Measurements from ENCODE around the gene GTF2IRD1. TPM values are rescaled to one million over a fixed set of nuclear protein-coding genes. Genes with fewer than 3 reads are reported as not detected.

The GTF2IRD1 gene
- polyA plus RNA-seq, 3 donors: not detected

- H3K27me3 ChIP-seq (ENCODE audit: control insufficient read depth in 2 of 2, insufficient read depth in 2 of 2, low read length in 2 of 2): no peaks in the 10 kb centered on the region
- no peak overlapping the region for H3K4me2 ChIP-seq (replicated peaks; ENCODE audit: extremely low read depth, low read length, poor library complexity, severe bottlenecking)
- intact Hi-C loops (cut with micrococcal nuclease): no loop called here
- Mint-ChIP-seq H3K27me3 (ENCODE audit: low read depth in 3 of 3) (peaks cover 2 to 5% (median 3%) of the 10 kb centered on the region in 3 donors), H3K9me3 (no peaks in the 10 kb centered on the region), H3K27ac (no peak overlapping the region), H3K4me3 (no peak overlapping the region), H3K4me1 (peaks cover 6% of the 10 kb centered on the region), H3K36me3 (no peaks in the 10 kb centered on the region)
- H3K9me3 ChIP-seq (replicated peaks in 1 of 2; ENCODE audit: control insufficient read depth in 1 of 2, insufficient read depth in 1 of 2, low read length in 2 of 2): no peaks in the 10 kb centered on the region
- no peaks in the 10 kb centered on the region for H4K20me1 ChIP-seq (ENCODE audit: insufficient read depth, low read length)
- H3K9ac ChIP-seq (ENCODE audit: insufficient read depth, low read length, poor library complexity, severe bottlenecking): no peak overlapping the region
- no peak overlapping the region for H3K27ac ChIP-seq (ENCODE audit: low read depth in 1 of 2, low read length in 2 of 2)
- H3K4me1 ChIP-seq (ENCODE audit: control insufficient read depth in 1 of 2, insufficient read depth in 2 of 2, low read length in 2 of 2): peaks cover 3 to 4% of the 10 kb centered on the region in 2 donors
- no peak for TF ChIP-seq CTCF (IDR thresholded peaks at IDR 0.05)
- WGBS (ENCODE audit: insufficient coverage): no CpG with 5 or more reads among the region's 2 CpGs
- no peak overlapping the region for H2AFZ ChIP-seq (ENCODE audit: insufficient read depth, low read depth, low read length, poor library complexity, severe bottlenecking)
- no peaks in the 10 kb centered on the region for H3K36me3 ChIP-seq (replicated peaks in 1 of 2; ENCODE audit: control insufficient read depth in 1 of 2, insufficient read depth in 2 of 2, low read length in 2 of 2)
- H3K79me2 ChIP-seq (ENCODE audit: insufficient read depth, low read length): no peaks in the 10 kb centered on the region
- H3K4me3 ChIP-seq (replicated peaks in 1 of 3; ENCODE audit: low read depth in 2 of 3, low read length in 3 of 3): no peak overlapping the region
- DNase-seq: no peak
Observed at GRCh38 chr7:74582447-74583039, 128.8 kb downstream of the GTF2IRD1 start.

- Histone ChIP-seq H3K4me2 (replicated peaks; ENCODE audit: extremely low read depth, low read length, poor library complexity, severe bottlenecking) (no peak overlapping the region), H3K4me3 (replicated peaks in 1 of 3; ENCODE audit: low read depth in 2 of 3, low read length in 3 of 3) (no peak overlapping the region), H3K36me3 (replicated peaks in 1 of 2; ENCODE audit: control insufficient read depth in 1 of 2, insufficient read depth in 2 of 2, low read length in 2 of 2) (no peaks in the 10 kb centered on the region), H3K9ac (ENCODE audit: insufficient read depth, low read length, poor library complexity, severe bottlenecking) (no peak overlapping the region), H3K27me3 (ENCODE audit: control insufficient read depth in 2 of 2, insufficient read depth in 2 of 2, low read length in 2 of 2) (no peaks in the 10 kb centered on the region), H3K9me3 (replicated peaks in 1 of 2; ENCODE audit: control insufficient read depth in 1 of 2, insufficient read depth in 1 of 2, low read length in 2 of 2) (no peaks in the 10 kb centered on the region), H2AFZ (ENCODE audit: insufficient read depth, low read depth, low read length, poor library complexity, severe bottlenecking) (no peak overlapping the region), H3K4me1 (ENCODE audit: control insufficient read depth in 1 of 2, insufficient read depth in 2 of 2, low read length in 2 of 2) (peaks cover 4 to 5% of the 10 kb centered on the region in 2 donors), H4K20me1 (ENCODE audit: insufficient read depth, low read length) (no peaks in the 10 kb centered on the region), H3K79me2 (ENCODE audit: insufficient read depth, low read length) (no peaks in the 10 kb centered on the region), H3K27ac (ENCODE audit: low read depth in 1 of 2, low read length in 2 of 2) (no peak overlapping the region)
- no peaks in the 10 kb centered on the region for H3K36me3 Mint-ChIP-seq
- WGBS (ENCODE audit: insufficient coverage): 90% methylated on average over 5 of the region's 8 CpGs
- H3K27ac Mint-ChIP-seq: no peak overlapping the region
- peaks cover 3 to 6% (median 3%) of the 10 kb centered on the region in 3 donors for H3K27me3 Mint-ChIP-seq (ENCODE audit: low read depth in 3 of 3)
- peaks cover 9% of the 10 kb centered on the region for H3K4me1 Mint-ChIP-seq
- no peak overlapping the region for H3K4me3 Mint-ChIP-seq
- H3K9me3 Mint-ChIP-seq: no peaks in the 10 kb centered on the region
- TF ChIP-seq CTCF (IDR thresholded peaks at IDR 0.05): no peak
- intact Hi-C loops (cut with micrococcal nuclease): no loop called here
- no peak for DNase-seq
Observed at GRCh38 chr7:74583630-74584029, 129.9 kb downstream of the GTF2IRD1 start.

Measured in CD14-positive monocyte (primary cell).